ENCODE measurements around the gene MTARC1.

MTARC1 gene

GRCh38 chr1:220748089-220748934, 38.4 kb upstream of the MTARC1 start, which contains the start of gene MTARC2:
MTARC2 (plus strand) TSS chr1:220748322; CDS start chr1:220748532, 210 bp downstream.
- peak within 1 kb of the TSS; percentile 34 for H3K27ac ChIP-seq
- TF ChIP-seq, protein P1, sequence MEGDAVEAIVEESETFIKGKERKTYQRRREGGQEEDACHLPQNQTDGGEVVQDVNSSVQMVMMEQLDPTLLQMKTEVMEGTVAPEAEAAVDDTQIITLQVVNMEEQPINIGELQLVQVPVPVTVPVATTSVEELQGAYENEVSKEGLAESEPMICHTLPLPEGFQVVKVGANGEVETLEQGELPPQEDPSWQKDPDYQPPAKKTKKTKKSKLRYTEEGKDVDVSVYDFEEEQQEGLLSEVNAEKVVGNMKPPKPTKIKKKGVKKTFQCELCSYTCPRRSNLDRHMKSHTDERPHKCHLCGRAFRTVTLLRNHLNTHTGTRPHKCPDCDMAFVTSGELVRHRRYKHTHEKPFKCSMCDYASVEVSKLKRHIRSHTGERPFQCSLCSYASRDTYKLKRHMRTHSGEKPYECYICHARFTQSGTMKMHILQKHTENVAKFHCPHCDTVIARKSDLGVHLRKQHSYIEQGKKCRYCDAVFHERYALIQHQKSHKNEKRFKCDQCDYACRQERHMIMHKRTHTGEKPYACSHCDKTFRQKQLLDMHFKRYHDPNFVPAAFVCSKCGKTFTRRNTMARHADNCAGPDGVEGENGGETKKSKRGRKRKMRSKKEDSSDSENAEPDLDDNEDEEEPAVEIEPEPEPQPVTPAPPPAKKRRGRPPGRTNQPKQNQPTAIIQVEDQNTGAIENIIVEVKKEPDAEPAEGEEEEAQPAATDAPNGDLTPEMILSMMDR (conservative IDR thresholded peaks at IDR 0.05; ENCODE audit: low read depth): no peak
- ChIA-PET POLR2A (ENCODE audit: low non-redundant PET) (interaction anchor here (0.7 kb wide), 1 partner anchor 461 kb away, joined by 3 read pairs; no protein-coding TSS in a partner anchor), CTCF (interaction anchor here (0.6 to 4.8 kb wide), 4 partner anchors 15 to 467 kb away, joined by 3 to 26 read pairs (median 8); no protein-coding TSS in a partner anchor)
- peak; percentile 54 for DNase-seq (ENCODE audit: low spot score)

- DNase-seq (ENCODE audit: low spot score): no peak
- H3K27ac ChIP-seq: no peak overlapping the region
- TF ChIP-seq, protein P1 (conservative IDR thresholded peaks at IDR 0.05; ENCODE audit: low read depth): no peak
- POLR2A ChIA-PET (ENCODE audit: low non-redundant PET): no interaction called here
- CTCF ChIA-PET: interaction anchor here (0.6 to 4.8 kb wide), 5 partner anchors 16 to 554 kb away, joined by 3 to 26 read pairs (median 4); no protein-coding TSS in a partner anchor
Measured at GRCh38 chr1:220748936-220749335, 37.8 kb upstream of the MTARC1 start.

DNA sequence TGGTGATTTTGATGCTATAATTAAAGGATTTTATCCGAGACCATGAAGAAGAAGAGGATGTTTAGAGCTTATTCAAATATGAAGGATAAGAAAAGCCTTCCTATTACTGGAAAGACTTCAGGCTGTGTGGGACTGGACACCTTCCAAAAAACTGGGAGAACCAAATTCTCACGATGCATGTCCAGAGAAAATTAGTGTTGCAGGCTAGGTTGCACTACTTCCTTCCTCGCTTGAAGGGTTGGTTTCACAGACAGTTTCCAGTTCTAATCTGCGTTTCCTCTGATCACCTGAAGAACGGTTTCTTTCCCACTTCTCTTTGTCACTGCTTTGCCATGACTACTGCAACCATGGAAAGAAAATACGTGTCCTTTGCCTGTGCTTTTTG, 36.6 kb upstream of the MTARC1 start:
- CTCF ChIA-PET: interaction anchor here (0.6 to 4.8 kb wide), 2 partner anchors 17 to 557 kb away, joined by 3 to 26 read pairs; no protein-coding TSS in a partner anchor
- no peak overlapping the region for H3K27ac ChIP-seq

GRCh38 chr1:220751111-220751510, 35.6 kb upstream of the MTARC1 start:
- TF ChIP-seq, protein P1 (conservative IDR thresholded peaks at IDR 0.05; ENCODE audit: low read depth): no peak
- H3K27ac ChIP-seq: no peak overlapping the region
- DNase-seq (ENCODE audit: low spot score): no peak
- CTCF ChIA-PET: interaction anchor here (0.6 to 0.7 kb wide), 2 partner anchors 25 to 1121 kb away, joined by 3 read pairs; no protein-coding TSS in a partner anchor
- POLR2A ChIA-PET (ENCODE audit: low non-redundant PET): no interaction called here

More for the DNA sequence above, 36.6 kb upstream of the MTARC1 start:
- POLR2A ChIA-PET (ENCODE audit: low non-redundant PET): no interaction called here
- TF ChIP-seq, protein P1 (conservative IDR thresholded peaks at IDR 0.05; ENCODE audit: low read depth): no peak
- DNase-seq (ENCODE audit: low spot score): no peak

DNA sequence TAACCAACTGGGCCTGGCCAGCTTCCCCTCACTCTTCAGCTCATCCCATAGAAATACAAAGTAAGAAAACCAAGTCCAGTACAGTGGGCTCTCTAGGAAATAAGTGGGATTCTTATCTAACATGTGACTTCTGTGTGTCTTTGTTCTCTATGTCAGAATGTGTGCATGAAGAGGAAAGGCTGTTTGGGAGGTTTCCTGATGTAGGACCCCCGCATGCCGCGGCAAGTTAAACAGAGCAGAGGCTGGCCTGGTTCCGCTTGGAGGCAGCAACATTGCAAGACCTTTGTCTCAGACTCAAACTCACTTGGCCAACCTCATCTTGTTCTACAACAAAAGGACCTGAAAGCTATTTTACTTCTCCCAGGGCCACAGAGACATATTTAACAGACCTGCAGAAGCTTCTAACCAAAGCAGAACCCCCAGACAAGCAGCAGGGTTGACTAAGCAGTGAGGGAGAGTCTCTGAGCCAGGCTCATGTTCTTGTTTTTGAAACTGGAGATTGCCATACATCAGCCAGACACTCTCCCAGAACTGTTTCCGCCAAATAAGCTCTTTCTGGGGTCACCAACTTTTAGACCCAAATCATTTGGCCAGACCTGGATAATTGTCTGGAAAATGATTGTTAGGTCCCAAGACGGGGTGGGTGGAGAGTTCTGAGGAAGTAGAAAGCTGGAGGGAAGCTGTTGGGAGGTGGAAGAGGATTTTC, 32.3 kb upstream of the MTARC1 start:
- TF ChIP-seq, protein P1 (conservative IDR thresholded peaks at IDR 0.05; ENCODE audit: low read depth): no peak
- ChIA-PET CTCF (interaction anchor here (0.5 kb wide), 1 partner anchor 1818 kb away, joined by 3 read pairs; no protein-coding TSS in a partner anchor), POLR2A (ENCODE audit: low non-redundant PET) (no interaction called here)
- H3K27ac ChIP-seq: no peak overlapping the region
- no peak for DNase-seq (ENCODE audit: low spot score)

GRCh38 chr1:220754918-220755295, 31.8 kb upstream of the MTARC1 start:
- POLR2A ChIA-PET (ENCODE audit: low non-redundant PET): no interaction called here
- H3K27ac ChIP-seq: no peak overlapping the region
- TF ChIP-seq, protein P1 (conservative IDR thresholded peaks at IDR 0.05; ENCODE audit: low read depth): no peak
- CTCF ChIA-PET: interaction anchor here (0.5 kb wide), 1 partner anchor 1817 kb away, joined by 3 read pairs; no protein-coding TSS in a partner anchor
- DNase-seq (ENCODE audit: low spot score): no peak
